Brain microvascular endothelial cell (primary cell): ENCODE results near the gene TADA2A.

Experiments
- DNase-seq: peaks from one replicate; pipeline ENCODE4 v3.0.0-alpha.2; 2020
- H3K27ac ChIP-seq: fragments of 250-450 bp; sonication (Bioruptor Pico); 2 replicates; pipeline ENCODE4 v1.5.1; 2020; ENCODE audit warnings: mild to moderate bottlenecking, moderate library complexity
- H3K27me3 ChIP-seq: fragments of 250-450 bp; sonication (Bioruptor Pico); replicated peaks from 2 replicates; pipeline ENCODE4 v1.5.1; 2020; ENCODE audit warnings: mild to moderate bottlenecking
- H3K36me3 ChIP-seq: fragments of 250-450 bp; sonication (Bioruptor Pico); replicated peaks from 2 replicates; pipeline ENCODE4 v1.5.1; 2020; ENCODE audit warnings: mild to moderate bottlenecking
- H3K4me3 ChIP-seq: 2 replicates; pipeline ENCODE4 v1.5.1; 2011; ENCODE audit warnings: low read depth, mild to moderate bottlenecking, control low read depth, low read length, moderate library complexity
- in situ Hi-C: cut with HindIII; loops from 2 replicates; pipeline ENCODE4 v1.10.0; 2017; ENCODE audit warnings: low sequenced_read_pairs, low pct_ligation_motif_present
- TF ChIP-seq, protein P1 (sequence below): IDR thresholded peaks from 2 replicates; pipeline ENCODE4 v1.5.1; 2011; ENCODE audit warnings: low read depth, mild to moderate bottlenecking, moderate library complexity, low read length, control low read depth, inconsistent platforms; ENCODE audit errors: missing control alignments

TADA2A gene

GRCh38 chr17:37406635-37407461, at the start of gene TADA2A, which contains the start of gene ACACA:
Gene TADA2A, plus strand, starts transcription at chr17:37406886. Its CDS starts 4,480 bp downstream, at chr17:37411366.
Gene ACACA, minus strand, starts transcription at chr17:37406836. Its CDS starts 537 bp downstream, at chr17:37406299.
- Histone ChIP-seq H3K36me3 (peaks cover 4% of the 10 kb centered on the region), H3K27me3 (no peaks in the 10 kb centered on the region), H3K27ac (peak within 1 kb of the TSS; percentile 82), H3K4me3 (peak within 1 kb of the TSS; percentile 86)
- DNase-seq: peak; percentile 29
- in situ Hi-C loops: no loop called here
- TF ChIP-seq, protein P1, sequence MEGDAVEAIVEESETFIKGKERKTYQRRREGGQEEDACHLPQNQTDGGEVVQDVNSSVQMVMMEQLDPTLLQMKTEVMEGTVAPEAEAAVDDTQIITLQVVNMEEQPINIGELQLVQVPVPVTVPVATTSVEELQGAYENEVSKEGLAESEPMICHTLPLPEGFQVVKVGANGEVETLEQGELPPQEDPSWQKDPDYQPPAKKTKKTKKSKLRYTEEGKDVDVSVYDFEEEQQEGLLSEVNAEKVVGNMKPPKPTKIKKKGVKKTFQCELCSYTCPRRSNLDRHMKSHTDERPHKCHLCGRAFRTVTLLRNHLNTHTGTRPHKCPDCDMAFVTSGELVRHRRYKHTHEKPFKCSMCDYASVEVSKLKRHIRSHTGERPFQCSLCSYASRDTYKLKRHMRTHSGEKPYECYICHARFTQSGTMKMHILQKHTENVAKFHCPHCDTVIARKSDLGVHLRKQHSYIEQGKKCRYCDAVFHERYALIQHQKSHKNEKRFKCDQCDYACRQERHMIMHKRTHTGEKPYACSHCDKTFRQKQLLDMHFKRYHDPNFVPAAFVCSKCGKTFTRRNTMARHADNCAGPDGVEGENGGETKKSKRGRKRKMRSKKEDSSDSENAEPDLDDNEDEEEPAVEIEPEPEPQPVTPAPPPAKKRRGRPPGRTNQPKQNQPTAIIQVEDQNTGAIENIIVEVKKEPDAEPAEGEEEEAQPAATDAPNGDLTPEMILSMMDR: peak; percentile 9

GRCh38 chr17:37358098-37358829, 48.4 kb upstream of the TADA2A start:
- TF ChIP-seq, protein P1: no peak
- H3K27me3 ChIP-seq: no peaks in the 10 kb centered on the region
- H3K36me3 ChIP-seq: no peaks in the 10 kb centered on the region
- in situ Hi-C loops: no loop called here
- peak; percentile 47 for DNase-seq
- H3K4me3 ChIP-seq: peak overlapping the region; percentile 90
- peak overlapping the region; percentile 67 for H3K27ac ChIP-seq

DNA sequence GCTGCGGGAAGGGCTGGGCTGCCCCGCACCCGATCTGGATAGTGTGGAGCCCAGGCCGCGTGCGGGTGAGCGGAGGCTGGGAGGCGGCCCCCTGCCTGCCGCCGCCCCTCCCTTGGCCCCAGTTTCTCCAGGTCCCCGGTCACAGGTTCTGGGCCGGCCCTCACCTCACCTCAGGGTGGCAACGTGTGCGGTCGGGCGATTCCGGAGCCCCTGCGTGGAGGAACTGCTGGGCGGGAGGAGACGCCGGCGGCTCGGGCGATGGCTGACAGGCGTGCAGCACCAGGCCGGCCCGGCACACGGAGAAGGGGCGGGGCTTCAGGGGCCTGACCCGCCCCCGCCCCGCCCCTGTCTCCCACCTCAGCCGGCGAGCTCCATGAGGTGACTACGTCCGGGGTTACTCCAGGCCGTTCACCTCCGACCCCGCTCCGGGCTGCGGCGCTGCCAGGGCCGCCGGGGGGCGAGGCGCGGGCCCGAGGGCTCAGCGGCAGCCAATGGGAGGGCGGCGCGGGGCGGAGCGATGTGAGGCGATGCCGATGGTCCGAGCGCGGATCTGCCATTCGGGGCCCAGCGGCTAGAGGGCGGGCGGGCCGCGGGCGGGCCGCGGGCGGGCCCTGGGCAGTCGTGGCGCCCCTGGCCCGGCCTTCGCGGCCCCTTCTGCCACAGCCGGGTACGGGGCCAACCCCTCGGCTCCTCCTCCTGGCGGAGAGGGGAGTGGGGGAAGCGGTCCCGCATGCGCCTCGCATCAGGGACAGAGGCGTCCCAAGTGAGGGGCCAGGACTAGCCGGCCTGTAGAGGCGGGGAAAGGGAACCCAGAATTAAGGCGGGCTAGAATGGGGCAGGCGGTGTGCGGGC, 47.6 kb upstream of the TADA2A start:
- H3K36me3 ChIP-seq: no peaks in the 10 kb centered on the region
- no peaks in the 10 kb centered on the region for H3K27me3 ChIP-seq
- DNase-seq: peak; percentile 81
- H3K27ac ChIP-seq: peak overlapping the region; percentile 67
- in situ Hi-C loops: no loop called here
- TF ChIP-seq, protein P1: no peak
- peak overlapping the region; percentile 90 for H3K4me3 ChIP-seq

DNA sequence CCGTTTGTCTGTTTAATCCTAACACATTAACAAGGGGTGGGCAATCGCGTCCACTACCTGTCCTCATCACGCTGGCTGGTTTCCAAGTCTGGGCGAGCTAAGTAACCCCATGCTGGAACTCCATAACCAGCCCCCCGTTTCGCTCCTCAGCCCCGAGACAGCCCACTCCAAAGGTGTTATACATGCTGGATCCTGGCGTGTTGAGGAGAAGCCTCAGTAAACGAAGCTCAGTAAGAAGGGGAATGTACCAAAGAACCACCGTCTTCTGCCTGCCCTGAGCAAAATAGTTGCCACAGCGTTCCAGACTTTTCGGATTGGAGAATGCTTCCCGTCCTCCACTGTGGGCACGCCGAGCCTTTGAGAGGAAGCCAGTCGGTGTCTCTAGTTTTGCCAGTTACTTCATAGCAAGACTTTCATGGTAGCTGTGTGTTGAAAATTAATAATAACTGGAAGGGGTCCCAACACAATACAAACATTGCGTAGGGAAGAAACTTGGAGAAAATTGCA, 47.0 kb upstream of the TADA2A start:
- H3K36me3 ChIP-seq: no peaks in the 10 kb centered on the region
- no peaks in the 10 kb centered on the region for H3K27me3 ChIP-seq
- H3K27ac ChIP-seq: peak overlapping the region; percentile 67
- peak overlapping the region; percentile 48 for H3K4me3 ChIP-seq
- DNase-seq: no peak
- in situ Hi-C loops: no loop called here
- TF ChIP-seq, protein P1: no peak

DNA sequence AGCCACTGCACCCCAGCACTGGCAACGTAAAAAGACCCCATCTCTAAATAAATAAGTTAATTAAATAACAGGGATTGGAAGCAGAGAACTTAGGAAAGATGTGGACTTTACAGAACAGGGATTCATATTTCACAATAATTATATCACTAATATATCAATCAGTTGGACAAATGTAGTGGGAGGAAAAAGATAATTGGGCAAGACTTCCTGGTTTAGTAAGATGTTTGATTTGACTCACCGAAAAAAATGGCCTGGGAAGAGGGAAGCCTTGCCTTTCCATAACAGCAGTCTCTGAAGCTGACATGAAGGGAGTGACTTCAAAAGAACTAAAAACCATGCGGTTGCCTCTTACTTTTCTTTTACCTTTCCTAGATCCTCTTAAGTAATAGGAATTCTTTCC, 46.1 kb upstream of the TADA2A start:
- no peak for DNase-seq
- H3K27ac ChIP-seq: no peak overlapping the region
- no peaks in the 10 kb centered on the region for H3K36me3 ChIP-seq
- TF ChIP-seq, protein P1: no peak
- no peaks in the 10 kb centered on the region for H3K27me3 ChIP-seq
- no peak overlapping the region for H3K4me3 ChIP-seq
- in situ Hi-C loops: no loop called here
